ENCODE measurements around the gene RAB36. TPM values are rescaled to one million over a fixed set of nuclear protein-coding genes. Genes with fewer than 3 reads are reported as not detected.

The RAB36 gene
- total and polyA plus RNA-seq, 5 donors from 2014 or later, result 0.17 to 0.61 (median 0.49) TPM; not detected in 1

GRCh38 chr22:23205339-23206049, 60.2 kb downstream of the RAB36 start:
- H3K36me3 Mint-ChIP-seq, result peaks cover 18% of the 10 kb centered on the region
- H3K27me3 Mint-ChIP-seq, result no peaks in the 10 kb centered on the region
- H3K27ac Mint-ChIP-seq, result no peak overlapping the region
- Histone ChIP-seq H3K27me3 (ENCODE audit: control insufficient read depth, insufficient read depth, low read length) (no peaks in the 10 kb centered on the region), H3K9me3 (ENCODE audit: control insufficient read depth in 2 of 2, low read length in 2 of 2) (no peaks in the 10 kb centered on the region), H3K36me3 (ENCODE audit: control insufficient read depth, insufficient read depth, low read length) (peaks cover 10% of the 10 kb centered on the region), H3K4me1 (ENCODE audit: control insufficient read depth, insufficient read depth, low read length, poor library complexity, severe bottlenecking) (no peaks in the 10 kb centered on the region), H3K4me3 (ENCODE audit: low read depth, low read length) (no peak overlapping the region), H3K27ac (ENCODE audit: insufficient read depth, low read length, poor library complexity, severe bottlenecking) (no peak overlapping the region)
- peaks cover 0 to 30% (median 27%) of the 10 kb centered on the region in 4 donors for H3K4me1 Mint-ChIP-seq
- DNase-seq (no peak), ATAC-seq (ENCODE audit: low read depth in 2 of 2) (no peak)
- H3K9me3 Mint-ChIP-seq, result no peaks in the 10 kb centered on the region
- no peak overlapping the region for H3K4me3 Mint-ChIP-seq

DNA sequence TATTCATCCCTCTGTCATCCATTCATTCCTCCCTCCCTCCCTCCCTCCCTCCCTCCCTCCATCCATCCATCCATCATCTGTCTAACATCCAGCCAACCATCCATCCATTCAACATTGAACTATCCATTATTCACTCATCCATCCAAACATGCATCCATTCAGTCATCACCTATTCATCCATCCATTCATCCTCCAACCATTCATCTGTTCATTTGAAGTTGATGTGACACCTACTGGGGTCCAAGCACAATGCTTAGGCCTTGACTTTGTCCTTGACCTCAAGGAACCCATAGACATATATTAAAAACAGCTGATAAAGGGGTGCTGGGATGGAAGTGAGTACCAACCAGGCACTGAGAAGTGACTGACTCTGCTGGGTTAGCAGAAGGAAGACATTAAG, 61.6 kb downstream of the RAB36 start:
- Histone ChIP-seq H3K36me3 (ENCODE audit: control insufficient read depth, insufficient read depth, low read length) (peaks cover 10% of the 10 kb centered on the region), H3K27me3 (ENCODE audit: control insufficient read depth, insufficient read depth, low read length) (no peaks in the 10 kb centered on the region), H3K27ac (ENCODE audit: insufficient read depth, low read length, poor library complexity, severe bottlenecking) (no peak overlapping the region), H3K4me1 (ENCODE audit: control insufficient read depth, insufficient read depth, low read length, poor library complexity, severe bottlenecking) (no peaks in the 10 kb centered on the region), H3K9me3 (ENCODE audit: control insufficient read depth in 2 of 2, low read length in 2 of 2) (no peaks in the 10 kb centered on the region), H3K4me3 (ENCODE audit: low read depth, low read length) (no peak overlapping the region)
- peaks cover 22% of the 10 kb centered on the region for H3K36me3 Mint-ChIP-seq
- no peak overlapping the region for H3K4me3 Mint-ChIP-seq
- no peaks in the 10 kb centered on the region for H3K27me3 Mint-ChIP-seq
- H3K27ac Mint-ChIP-seq, result no peak overlapping the region
- H3K9me3 Mint-ChIP-seq, result no peaks in the 10 kb centered on the region
- no peak for ATAC-seq (ENCODE audit: low read depth in 2 of 2)
- DNase-seq, result no peak
- peaks cover 0 to 29% (median 26%) of the 10 kb centered on the region in 4 donors for H3K4me1 Mint-ChIP-seq

- H3K27me3 ChIP-seq (ENCODE audit: control insufficient read depth, insufficient read depth, low read length), result no peaks in the 10 kb centered on the region
Observed at GRCh38 chr22:23207729-23208393, 62.6 kb downstream of the RAB36 start.

GRCh38 chr22:23210428-23211170, 65.3 kb downstream of the RAB36 start:
- peaks cover 14 to 60% (median 37%) of the 10 kb centered on the region in 4 donors for H3K4me1 Mint-ChIP-seq
- ATAC-seq (ENCODE audit: low read depth in 2 of 2) (no peak), DNase-seq (no peak)
- Histone ChIP-seq H3K9me3 (ENCODE audit: control insufficient read depth in 2 of 2, low read length in 2 of 2) (no peaks in the 10 kb centered on the region), H3K4me1 (ENCODE audit: control insufficient read depth, insufficient read depth, low read length, poor library complexity, severe bottlenecking) (peaks cover 5% of the 10 kb centered on the region), H3K27me3 (ENCODE audit: control insufficient read depth, insufficient read depth, low read length) (no peaks in the 10 kb centered on the region), H3K36me3 (ENCODE audit: control insufficient read depth, insufficient read depth, low read length) (no peaks in the 10 kb centered on the region), H3K4me3 (ENCODE audit: low read depth, low read length) (no peak overlapping the region), H3K27ac (ENCODE audit: insufficient read depth, low read length, poor library complexity, severe bottlenecking) (no peak overlapping the region)
- peak overlapping the region in 2 of 3 donors; percentile 1 to 7 for H3K27ac Mint-ChIP-seq
- peaks cover 22% of the 10 kb centered on the region for H3K36me3 Mint-ChIP-seq
- no peak overlapping the region for H3K4me3 Mint-ChIP-seq
- no peaks in the 10 kb centered on the region for H3K9me3 Mint-ChIP-seq
- no peaks in the 10 kb centered on the region for H3K27me3 Mint-ChIP-seq

More at GRCh38 chr22:23207729-23208393, 62.6 kb downstream of the RAB36 start:
- no peak overlapping the region for H3K27ac ChIP-seq (ENCODE audit: insufficient read depth, low read length, poor library complexity, severe bottlenecking)
- Mint-ChIP-seq H3K4me3 (no peak overlapping the region), H3K27me3 (no peaks in the 10 kb centered on the region), H3K36me3 (peaks cover 22% of the 10 kb centered on the region), H3K9me3 (no peaks in the 10 kb centered on the region), H3K4me1 (peaks cover 0 to 32% (median 23%) of the 10 kb centered on the region in 4 donors), H3K27ac (peak overlapping the region in 2 of 3 donors; percentile 41 to 71)
- H3K4me1 ChIP-seq (ENCODE audit: control insufficient read depth, insufficient read depth, low read length, poor library complexity, severe bottlenecking), result no peaks in the 10 kb centered on the region
- DNase-seq (no peak), ATAC-seq (ENCODE audit: low read depth in 2 of 2) (no peak)
- no peak overlapping the region for H3K4me3 ChIP-seq (ENCODE audit: low read depth, low read length)
- no peaks in the 10 kb centered on the region for H3K9me3 ChIP-seq (ENCODE audit: control insufficient read depth in 2 of 2, low read length in 2 of 2)
- H3K36me3 ChIP-seq (ENCODE audit: control insufficient read depth, insufficient read depth, low read length), result peaks cover 10% of the 10 kb centered on the region

DNA sequence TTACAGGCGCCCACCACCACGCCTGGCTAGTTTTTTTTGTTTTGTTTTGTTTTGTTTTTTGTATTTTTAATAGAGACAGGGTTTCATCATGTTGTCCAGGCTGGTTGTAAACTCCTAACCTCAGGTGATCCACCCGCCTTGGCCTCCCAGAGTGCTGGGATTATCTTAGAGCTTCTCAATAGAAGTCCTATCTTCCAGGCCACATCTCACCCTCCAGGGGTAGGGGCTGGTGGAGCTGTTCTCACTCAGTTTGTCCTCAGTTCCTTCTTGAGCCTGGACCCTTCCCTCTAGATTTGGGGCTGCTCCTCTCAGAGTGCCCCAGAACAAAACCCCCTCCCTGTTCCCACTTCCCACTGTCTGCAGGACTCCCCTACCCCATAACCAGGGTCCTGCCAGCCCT, 66.3 kb downstream of the RAB36 start:
- H3K27ac ChIP-seq (ENCODE audit: insufficient read depth, low read length, poor library complexity, severe bottlenecking), result no peak overlapping the region
- Mint-ChIP-seq H3K36me3 (peaks cover 20% of the 10 kb centered on the region), H3K4me1 (peaks cover 22 to 69% (median 46%) of the 10 kb centered on the region in 4 donors), H3K4me3 (no peak overlapping the region), H3K27me3 (no peaks in the 10 kb centered on the region), H3K27ac (peak overlapping the region in 1 of 3 donors; percentile 20), H3K9me3 (no peaks in the 10 kb centered on the region)
- H3K27me3 ChIP-seq (ENCODE audit: control insufficient read depth, insufficient read depth, low read length), result no peaks in the 10 kb centered on the region
- no peak overlapping the region for H3K4me3 ChIP-seq (ENCODE audit: low read depth, low read length)
- no peaks in the 10 kb centered on the region for H3K36me3 ChIP-seq (ENCODE audit: control insufficient read depth, insufficient read depth, low read length)
- no peak for DNase-seq
- ATAC-seq (ENCODE audit: low read depth in 2 of 2), result no peak
- H3K4me1 ChIP-seq (ENCODE audit: control insufficient read depth, insufficient read depth, low read length, poor library complexity, severe bottlenecking), result peaks cover 16% of the 10 kb centered on the region
- no peaks in the 10 kb centered on the region for H3K9me3 ChIP-seq (ENCODE audit: control insufficient read depth in 2 of 2, low read length in 2 of 2)

DNA sequence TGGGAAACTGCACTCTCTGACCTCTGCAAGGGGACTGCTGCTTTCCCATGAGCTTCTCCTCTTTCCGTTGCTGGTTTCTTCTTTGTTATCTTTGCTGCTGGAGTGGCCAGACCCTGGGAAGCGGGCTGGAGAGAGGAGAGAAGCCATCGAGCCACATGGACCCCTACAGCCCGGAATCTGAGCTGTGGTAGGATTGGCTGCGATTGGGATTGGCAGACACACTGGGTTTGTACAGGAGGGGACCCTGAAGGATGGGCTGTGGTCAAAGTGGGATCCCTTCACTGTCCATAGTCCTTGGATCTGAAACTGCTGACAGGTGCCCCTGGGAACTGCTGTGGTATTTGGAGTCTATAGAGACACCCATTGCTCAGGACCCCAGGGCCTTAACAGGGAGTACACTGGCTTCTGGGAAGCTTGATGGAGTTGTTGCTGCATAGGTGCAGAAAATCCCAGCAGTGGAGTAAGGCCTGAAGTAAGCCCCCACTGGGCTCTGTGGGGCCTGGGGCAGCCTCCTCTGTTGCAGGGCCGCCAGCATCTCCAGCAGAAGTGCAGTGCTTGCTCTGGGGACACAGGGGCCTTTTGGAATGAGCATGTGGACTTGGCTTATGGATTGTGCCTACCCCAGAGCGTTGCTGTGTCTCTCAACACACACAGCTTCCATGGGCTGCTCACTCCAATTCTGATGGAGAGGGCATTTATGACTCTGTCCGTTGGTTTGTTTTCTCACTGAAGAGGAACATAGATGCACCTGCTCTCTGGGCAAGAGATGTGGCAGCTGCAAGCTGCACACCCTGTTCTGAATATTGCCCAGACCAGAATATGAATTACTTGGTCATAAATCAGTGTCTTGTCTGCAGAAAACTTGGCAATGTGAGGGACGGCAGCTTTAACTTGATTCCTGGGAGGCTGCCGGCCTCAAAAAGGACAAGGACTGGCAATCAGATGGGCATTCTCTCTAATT, 67.1 kb downstream of the RAB36 start:
- ATAC-seq (ENCODE audit: low read depth in 2 of 2), result no peak
- H3K9me3 Mint-ChIP-seq, result no peaks in the 10 kb centered on the region
- H3K4me3 ChIP-seq (ENCODE audit: low read depth, low read length), result no peak overlapping the region
- H3K4me1 Mint-ChIP-seq, result peaks cover 22 to 71% (median 45%) of the 10 kb centered on the region in 4 donors
- H3K27me3 ChIP-seq (ENCODE audit: control insufficient read depth, insufficient read depth, low read length), result no peaks in the 10 kb centered on the region
- no peak overlapping the region for H3K27ac ChIP-seq (ENCODE audit: insufficient read depth, low read length, poor library complexity, severe bottlenecking)
- H3K27ac Mint-ChIP-seq, result peak overlapping the region in 2 of 3 donors; percentile 20 to 55
- no peaks in the 10 kb centered on the region for H3K9me3 ChIP-seq (ENCODE audit: control insufficient read depth in 2 of 2, low read length in 2 of 2)
- DNase-seq, result no peak
- no peaks in the 10 kb centered on the region for H3K27me3 Mint-ChIP-seq
- H3K36me3 ChIP-seq (ENCODE audit: control insufficient read depth, insufficient read depth, low read length), result no peaks in the 10 kb centered on the region
- no peak overlapping the region for H3K4me3 Mint-ChIP-seq
- H3K36me3 Mint-ChIP-seq, result peaks cover 14% of the 10 kb centered on the region
- peaks cover 22% of the 10 kb centered on the region for H3K4me1 ChIP-seq (ENCODE audit: control insufficient read depth, insufficient read depth, low read length, poor library complexity, severe bottlenecking)

- H3K27ac ChIP-seq (ENCODE audit: insufficient read depth, low read length, poor library complexity, severe bottlenecking), result no peak overlapping the region
- Mint-ChIP-seq H3K27me3 (no peaks in the 10 kb centered on the region), H3K4me1 (peaks cover 22 to 77% (median 49%) of the 10 kb centered on the region in 4 donors), H3K36me3 (peaks cover 8% of the 10 kb centered on the region), H3K27ac (no peak overlapping the region), H3K9me3 (no peaks in the 10 kb centered on the region), H3K4me3 (no peak overlapping the region)
- H3K4me3 ChIP-seq (ENCODE audit: low read depth, low read length), result no peak overlapping the region
- H3K27me3 ChIP-seq (ENCODE audit: control insufficient read depth, insufficient read depth, low read length), result no peaks in the 10 kb centered on the region
- no peak for DNase-seq
- H3K9me3 ChIP-seq (ENCODE audit: control insufficient read depth in 2 of 2, low read length in 2 of 2), result no peaks in the 10 kb centered on the region
- H3K4me1 ChIP-seq (ENCODE audit: control insufficient read depth, insufficient read depth, low read length, poor library complexity, severe bottlenecking), result peaks cover 30% of the 10 kb centered on the region
- no peak for ATAC-seq (ENCODE audit: low read depth in 2 of 2)
- H3K36me3 ChIP-seq (ENCODE audit: control insufficient read depth, insufficient read depth, low read length), result no peaks in the 10 kb centered on the region
Observed at GRCh38 chr22:23213022-23213555, 67.8 kb downstream of the RAB36 start.
